Left lung (tissue), 10 donors: ENCODE results near the gene TSPAN6. TPM values are rescaled to one million over a fixed set of nuclear protein-coding genes. Genes with fewer than 3 reads are reported as not detected.
A peak's percentile ranks its signal among the peaks of the same experiment; 100 is the strongest.

Experiments used
- ATAC-seq: fragments of 200-7000 bp; cut with Tn5 transposase; one replicate; pipeline ENCODE4 v1.9.1; 2020; ENCODE audit warnings: moderate library complexity
- DNase-seq, 4 donors: peaks; one replicate each; pipeline ENCODE4 v3.0.0-alpha.2; 2013 to 2020
- H3K27ac ChIP-seq, 2 donors: fragments of 200-600 bp; sonication (generic) in 1 of 2; one replicate each; pipeline versions ENCODE4 v1.5.0 to v1.8.0; 2020 to 2021
- H3K27me3 ChIP-seq, 2 donors: fragments of 200-600 bp; sonication (generic) in 1 of 2; one replicate each; pipeline versions ENCODE4 v1.5.0 to v1.8.0; 2020 to 2021
- H3K36me3 ChIP-seq, 2 donors: fragments of 200-600 bp; sonication (generic) in 1 of 2; one replicate each; pipeline versions ENCODE4 v1.5.0 to v1.8.0; 2020 to 2021
- H3K4me1 ChIP-seq, 2 donors: fragments of 200-600 bp; one replicate each; pipeline ENCODE4 v1.8.0; 2021
- H3K4me3 ChIP-seq, 2 donors: fragments of 200-600 bp; sonication (generic) in 1 of 2; one replicate each; pipeline versions ENCODE4 v1.5.0 to v1.8.0; 2020 to 2021; ENCODE audit warnings: mild to moderate bottlenecking in 1 of 2
- H3K9me3 ChIP-seq, 2 donors: fragments of 200-600 bp; sonication (generic) in 1 of 2; one replicate each; pipeline versions ENCODE4 v1.5.0 to v1.8.0; 2020 to 2021
- intact Hi-C, 2 donors: fragments of 100-400 bp; cut with DNase I; formaldehyde crosslinking; loops; one replicate each; pipeline versions ENCODE4 v1.11.2 to v1.14.2; 2022
- polyA plus RNA-seq, 6 donors: library from polyadenylated mRNA; unstranded; fragments of 120-200 nt; gene quantifications; one replicate each; pipeline ENCODE4 v1.2.1, GENCODE V29; 2013; ENCODE audit not compliant: insufficient read length in 6 of 6
- total RNA-seq, 2 donors: library from RNA; stranded (reverse); fragmentation: NEBNext Ultra II Directional; extraction: Animal tissue kit (Norgen Biotek cat#: 25700); gene quantifications; one replicate each; pipeline ENCODE4 v1.2.1, GENCODE V29; 2021
- TF ChIP-seq, protein P1 (sequence below), 2 donors: fragments of 200-600 bp; sonication (generic) in 1 of 2; IDR thresholded peaks; one replicate each; pipeline versions ENCODE4 v1.5.0 to v1.8.0; 2021; ENCODE audit warnings: antibody characterized with exemption in 2 of 2
- donor health status: DM: no; HTN: yes; CAD: no.
- donor health status: DM: no; HTN: no; CAD: no.

TSPAN6 gene
- total and polyA plus RNA-seq, 8 donors, result 13.2 to 117 (median 102) TPM

DNA sequence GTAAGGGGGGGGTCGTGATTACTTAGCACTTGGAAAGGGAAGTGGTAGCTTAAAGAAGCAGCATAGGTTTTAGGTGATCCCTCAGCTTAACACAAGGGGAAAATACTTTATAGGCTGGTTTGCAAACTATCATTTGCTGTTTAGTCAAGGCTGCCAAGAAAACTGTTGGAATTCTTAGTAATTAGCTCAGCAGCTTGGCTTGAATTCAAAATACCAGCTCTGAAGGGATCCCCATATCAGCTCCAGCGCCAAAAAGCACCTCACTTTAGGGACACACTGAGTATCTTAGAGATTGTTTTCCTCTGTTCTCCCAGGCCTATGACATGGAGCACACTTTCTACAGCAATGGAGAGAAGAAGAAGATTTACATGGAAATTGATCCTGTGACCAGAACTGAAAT is 43.0 kb downstream of the TSPAN6 start:
- Histone ChIP-seq H3K4me1 (no peaks in the 10 kb centered on the region), H3K36me3 (no peaks in the 10 kb centered on the region), H3K9me3 (no peaks in the 10 kb centered on the region), H3K4me3 (no peak overlapping the region), H3K27me3 (peaks cover 0 to 7% of the 10 kb centered on the region in 2 donors), H3K27ac (no peak overlapping the region)
- intact Hi-C loops, result no loop called here
- no peak for DNase-seq
- ATAC-seq, result no peak
- TF ChIP-seq, protein P1, sequence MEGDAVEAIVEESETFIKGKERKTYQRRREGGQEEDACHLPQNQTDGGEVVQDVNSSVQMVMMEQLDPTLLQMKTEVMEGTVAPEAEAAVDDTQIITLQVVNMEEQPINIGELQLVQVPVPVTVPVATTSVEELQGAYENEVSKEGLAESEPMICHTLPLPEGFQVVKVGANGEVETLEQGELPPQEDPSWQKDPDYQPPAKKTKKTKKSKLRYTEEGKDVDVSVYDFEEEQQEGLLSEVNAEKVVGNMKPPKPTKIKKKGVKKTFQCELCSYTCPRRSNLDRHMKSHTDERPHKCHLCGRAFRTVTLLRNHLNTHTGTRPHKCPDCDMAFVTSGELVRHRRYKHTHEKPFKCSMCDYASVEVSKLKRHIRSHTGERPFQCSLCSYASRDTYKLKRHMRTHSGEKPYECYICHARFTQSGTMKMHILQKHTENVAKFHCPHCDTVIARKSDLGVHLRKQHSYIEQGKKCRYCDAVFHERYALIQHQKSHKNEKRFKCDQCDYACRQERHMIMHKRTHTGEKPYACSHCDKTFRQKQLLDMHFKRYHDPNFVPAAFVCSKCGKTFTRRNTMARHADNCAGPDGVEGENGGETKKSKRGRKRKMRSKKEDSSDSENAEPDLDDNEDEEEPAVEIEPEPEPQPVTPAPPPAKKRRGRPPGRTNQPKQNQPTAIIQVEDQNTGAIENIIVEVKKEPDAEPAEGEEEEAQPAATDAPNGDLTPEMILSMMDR (IDR thresholded peaks at IDR 0.05), result no peak

DNA sequence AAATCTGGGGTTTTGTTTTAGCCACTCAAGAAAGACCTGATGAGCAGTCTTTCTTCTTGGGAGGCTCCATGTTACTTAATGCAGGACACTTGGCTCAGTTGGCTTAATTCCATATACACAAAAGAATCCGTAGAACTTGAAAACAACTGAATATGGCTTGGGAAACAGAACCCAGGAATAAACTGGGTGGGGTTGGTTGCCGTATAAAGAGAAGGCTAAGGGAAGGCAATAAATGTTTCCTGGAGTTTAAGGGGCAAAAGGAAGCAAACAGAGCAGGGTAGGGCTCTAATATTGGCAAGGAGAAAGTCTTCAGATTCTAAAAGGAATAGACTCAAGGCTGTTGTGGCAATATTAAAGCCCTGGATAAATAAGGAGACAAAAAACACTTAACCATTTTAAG is 43.5 kb downstream of the TSPAN6 start:
- Histone ChIP-seq H3K27ac (no peak overlapping the region), H3K4me3 (no peak overlapping the region), H3K9me3 (no peaks in the 10 kb centered on the region), H3K4me1 (no peaks in the 10 kb centered on the region), H3K36me3 (no peaks in the 10 kb centered on the region), H3K27me3 (peaks cover 0 to 7% of the 10 kb centered on the region in 2 donors)
- TF ChIP-seq, protein P1 (IDR thresholded peaks at IDR 0.05), result no peak
- DNase-seq (no peak), ATAC-seq (no peak)
- intact Hi-C loops, result no loop called here

DNA sequence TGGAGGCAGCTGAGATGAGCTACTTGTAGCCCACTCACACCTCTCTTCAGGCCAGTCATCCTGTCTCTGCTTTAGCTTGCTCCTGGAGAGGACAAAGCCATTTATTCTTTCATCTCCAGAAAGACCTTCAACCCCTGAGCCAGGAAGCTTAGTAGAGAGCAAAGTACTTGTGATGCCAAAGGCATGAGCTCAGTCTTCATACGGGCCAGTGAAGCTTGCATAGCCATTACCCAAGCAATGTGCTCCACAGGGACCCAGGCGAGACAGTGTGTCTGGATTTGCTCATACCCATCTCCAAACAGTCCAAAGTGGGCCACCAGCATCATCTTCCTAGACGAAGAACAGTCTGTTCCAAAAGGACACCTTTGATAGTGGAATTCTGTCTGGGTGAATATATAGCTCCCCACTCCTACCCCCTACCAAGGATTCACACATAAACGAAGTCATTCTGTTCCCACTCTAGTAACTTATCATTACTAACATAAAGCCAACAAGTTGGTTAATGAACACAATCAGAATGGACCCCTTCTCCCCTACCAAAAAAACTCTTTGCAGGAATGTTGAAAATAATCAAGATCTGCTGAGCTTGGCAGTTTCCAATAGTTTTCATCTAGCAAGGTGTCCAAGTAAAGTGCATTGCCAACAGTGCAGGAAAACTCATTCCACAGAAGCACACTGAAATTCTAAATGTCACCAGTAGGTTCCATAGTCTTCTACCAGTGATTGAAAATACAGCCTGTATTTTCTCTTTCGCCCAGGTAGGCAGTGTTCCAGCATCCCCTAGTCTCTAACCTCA is 45.2 kb downstream of the TSPAN6 start:
- Histone ChIP-seq H3K27me3 (peaks cover 0 to 7% of the 10 kb centered on the region in 2 donors), H3K4me3 (no peak overlapping the region), H3K9me3 (no peaks in the 10 kb centered on the region), H3K4me1 (no peaks in the 10 kb centered on the region), H3K27ac (no peak overlapping the region), H3K36me3 (no peaks in the 10 kb centered on the region)
- no peak for DNase-seq
- TF ChIP-seq, protein P1 (IDR thresholded peaks at IDR 0.05), result no peak
- no peak for ATAC-seq
- intact Hi-C loops, result no loop called here

DNA sequence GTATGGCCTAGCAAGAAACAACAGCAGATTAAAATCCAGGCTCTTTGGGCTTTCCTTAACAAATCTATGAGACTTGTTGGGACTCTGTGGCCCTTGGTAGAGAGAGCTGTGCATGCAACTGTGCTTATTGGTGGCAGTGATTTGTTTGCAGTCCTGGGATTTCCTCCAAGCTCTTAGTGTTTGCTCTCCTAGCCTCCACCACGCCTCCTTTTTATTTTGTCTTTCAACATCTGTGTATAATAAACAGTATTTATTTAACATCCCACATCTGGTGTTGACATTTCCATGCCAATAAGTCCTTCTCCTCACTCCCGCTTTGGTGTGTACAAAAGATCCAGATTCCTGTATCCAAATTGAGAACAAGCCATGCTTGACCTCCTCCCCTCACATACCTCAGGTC is 48.7 kb downstream of the TSPAN6 start:
- Histone ChIP-seq H3K27me3 (peaks cover 0 to 7% of the 10 kb centered on the region in 2 donors), H3K27ac (no peak overlapping the region), H3K4me3 (no peak overlapping the region), H3K36me3 (no peaks in the 10 kb centered on the region), H3K4me1 (no peaks in the 10 kb centered on the region), H3K9me3 (no peaks in the 10 kb centered on the region)
- DNase-seq (peak in 2 of 4 donors; percentile 45 to 53), ATAC-seq (peak; percentile 49)
- intact Hi-C loops, result no loop called here
- TF ChIP-seq, protein P1 (IDR thresholded peaks at IDR 0.05), result no peak

DNA sequence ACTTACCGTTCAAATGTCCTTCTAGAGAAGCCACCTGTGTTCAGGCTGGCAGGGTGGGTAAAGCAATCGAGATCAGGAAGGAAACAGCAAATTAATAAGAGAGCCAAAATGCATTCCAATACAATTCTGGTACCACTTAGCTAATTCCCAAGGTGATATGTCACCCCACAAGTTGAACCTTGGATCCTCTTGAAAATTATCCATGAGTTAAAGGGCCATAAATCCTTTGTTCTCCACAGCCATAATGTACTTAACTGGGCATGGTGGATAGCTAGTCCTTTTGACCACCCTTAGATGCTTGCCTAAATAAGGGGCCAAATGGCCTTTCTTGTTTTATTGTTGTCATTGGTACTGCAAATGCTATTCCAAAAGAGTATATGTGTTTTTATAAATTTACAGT is 49.9 kb downstream of the TSPAN6 start:
- ATAC-seq (no peak), DNase-seq (no peak)
- no peaks in the 10 kb centered on the region for H3K9me3 ChIP-seq
- peaks cover 0 to 4% of the 10 kb centered on the region in 2 donors for H3K27me3 ChIP-seq
- no peak overlapping the region for H3K4me3 ChIP-seq
- intact Hi-C loops, result no loop called here
- no peak overlapping the region for H3K27ac ChIP-seq
- no peaks in the 10 kb centered on the region for H3K36me3 ChIP-seq
- H3K4me1 ChIP-seq, result no peaks in the 10 kb centered on the region
- TF ChIP-seq, protein P1 (IDR thresholded peaks at IDR 0.05), result no peak
